A673 (cell line): ENCODE results near the gene MRM1. TPM values are rescaled to one million over a fixed set of nuclear protein-coding genes. Genes with fewer than 3 reads are reported as not detected.

ENCODE experiments used
- BruUV-seq: library from RNA; stranded (reverse); fragments of 400-500 nt; replicated peaks from 2 replicates; lab custom pipeline; 2021; lab: Mats Ljungman, UMichigan
- CTCF ChIA-PET: fragments of 300-600 bp; sonication (Branson Sonifier 250); formaldehyde crosslinking; loops from one replicate; lab custom pipeline; 2022; ENCODE audit warnings: antibody characterized with exemption; lab: Charles Lee
- POLR2A ChIA-PET: fragments of 300-600 bp; sonication (Branson Sonifier 250); formaldehyde crosslinking; loops from one replicate; lab custom pipeline; 2022; ENCODE audit warnings: antibody characterized with exemption; ENCODE audit not compliant: low non-redundant PET; lab: Charles Lee
- DNase-seq: peaks from one replicate; pipeline ENCODE4 v3.0.0-alpha.2; 2015; ENCODE audit warnings: low spot score
- H3K27ac ChIP-seq: fragments of 200-600 bp; sonication (generic); 2 replicates; pipeline ENCODE4 v1.5.1; 2016; ENCODE audit warnings: mixed run types, low read depth, mild to moderate bottlenecking, mixed read lengths, antibody characterized with exemption, low read length; ENCODE audit not compliant: poor library complexity, severe bottlenecking
- H3K27me3 ChIP-seq: fragments of 200-600 bp; sonication (generic); replicated peaks from 2 replicates; pipeline ENCODE4 v1.6.1; 2017; ENCODE audit warnings: mixed run types, low read depth, mild to moderate bottlenecking, mixed read lengths, antibody characterized with exemption, low read length; ENCODE audit not compliant: insufficient read depth, poor library complexity
- H3K36me3 ChIP-seq: fragments of 200-600 bp; sonication (generic); 2 replicates; pipeline ENCODE4 v1.6.1; 2016; ENCODE audit warnings: mixed run types, mild to moderate bottlenecking, mixed read lengths, antibody characterized with exemption, low read length; ENCODE audit not compliant: insufficient read depth, poor library complexity, severe bottlenecking
- H3K4me1 ChIP-seq: fragments of 200-600 bp; sonication (generic); 2 replicates; pipeline ENCODE4 v1.6.1; 2017; ENCODE audit warnings: mixed run types, mild to moderate bottlenecking, mixed read lengths, antibody characterized with exemption, low read length; ENCODE audit not compliant: insufficient read depth, poor library complexity, severe bottlenecking
- H3K4me3 ChIP-seq: fragments of 200-600 bp; sonication (generic); 2 replicates; pipeline ENCODE4 v1.5.1; 2016; ENCODE audit warnings: low read depth, mixed run types, mild to moderate bottlenecking, mixed read lengths, low read length; ENCODE audit not compliant: poor library complexity, severe bottlenecking
- H3K9me3 ChIP-seq: fragments of 200-600 bp; sonication (generic); 2 replicates; pipeline ENCODE4 v1.6.1; 2016; ENCODE audit warnings: mixed run types, low read depth, mild to moderate bottlenecking, mixed read lengths, antibody characterized with exemption, low read length; ENCODE audit not compliant: poor library complexity, severe bottlenecking
- EZH2 ChIP-seq: fragments of 200-600 bp; sonication (generic); IDR thresholded peaks from 2 replicates; pipeline ENCODE4 v1.6.1; 2017; ENCODE audit warnings: borderline replicate concordance, low read depth, mild to moderate bottlenecking, mixed read lengths, antibody characterized with exemption, low read length; ENCODE audit not compliant: poor library complexity, severe bottlenecking
- intact Hi-C: fragments of 100-400 bp; cut with micrococcal nuclease; formaldehyde crosslinking; loops from one replicate; pipeline ENCODE4 v1.10.0; 2022; ENCODE audit not compliant: unreplicated experiment
- total RNA-seq: library from RNA; stranded (reverse); gene quantifications from 2 replicates; pipeline ENCODE4 v1.2.3, GENCODE V29; 2021
- TF ChIP-seq, protein P1 (sequence below): fragments of 300-800, 200-600 bp; sonication (generic); conservative IDR thresholded peaks from 2 replicates; pipeline ENCODE4 v1.5.1; 2017; ENCODE audit warnings: low read depth, mild to moderate bottlenecking, antibody characterized with exemption, low read length, moderate library complexity, mixed read lengths

MRM1 gene
- total RNA-seq, 1 experiment from 2014 or later: 6.5 TPM

DNA sequence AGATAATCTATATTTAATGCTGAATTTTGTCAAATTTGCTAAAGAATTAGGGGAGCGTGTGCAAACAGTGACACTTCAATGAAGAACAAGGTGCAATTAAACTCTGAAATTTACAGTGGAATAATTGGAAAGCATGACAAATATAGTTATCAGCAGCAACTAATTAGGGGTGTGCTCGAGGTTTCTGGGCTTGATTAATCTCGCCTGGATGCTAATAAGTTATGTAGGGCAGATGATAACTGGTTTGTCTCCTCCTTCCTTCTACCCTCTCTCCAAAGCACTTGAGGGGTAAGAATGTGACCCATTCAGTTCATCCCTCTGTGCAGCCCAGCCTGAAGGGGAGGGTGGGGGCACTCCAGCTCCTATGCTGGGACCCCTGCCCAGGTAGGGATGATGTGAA, 21.9 kb downstream of the MRM1 start:
- Histone ChIP-seq H3K27ac (no peak overlapping the region), H3K36me3 (no peaks in the 10 kb centered on the region), H3K4me3 (no peak overlapping the region), H3K27me3 (no peaks in the 10 kb centered on the region), H3K9me3 (no peaks in the 10 kb centered on the region), H3K4me1 (no peaks in the 10 kb centered on the region)
- POLR2A ChIA-PET: no interaction called here
- DNase-seq: no peak
- BruUV-seq: no TSS peak
- TF ChIP-seq, protein P1, sequence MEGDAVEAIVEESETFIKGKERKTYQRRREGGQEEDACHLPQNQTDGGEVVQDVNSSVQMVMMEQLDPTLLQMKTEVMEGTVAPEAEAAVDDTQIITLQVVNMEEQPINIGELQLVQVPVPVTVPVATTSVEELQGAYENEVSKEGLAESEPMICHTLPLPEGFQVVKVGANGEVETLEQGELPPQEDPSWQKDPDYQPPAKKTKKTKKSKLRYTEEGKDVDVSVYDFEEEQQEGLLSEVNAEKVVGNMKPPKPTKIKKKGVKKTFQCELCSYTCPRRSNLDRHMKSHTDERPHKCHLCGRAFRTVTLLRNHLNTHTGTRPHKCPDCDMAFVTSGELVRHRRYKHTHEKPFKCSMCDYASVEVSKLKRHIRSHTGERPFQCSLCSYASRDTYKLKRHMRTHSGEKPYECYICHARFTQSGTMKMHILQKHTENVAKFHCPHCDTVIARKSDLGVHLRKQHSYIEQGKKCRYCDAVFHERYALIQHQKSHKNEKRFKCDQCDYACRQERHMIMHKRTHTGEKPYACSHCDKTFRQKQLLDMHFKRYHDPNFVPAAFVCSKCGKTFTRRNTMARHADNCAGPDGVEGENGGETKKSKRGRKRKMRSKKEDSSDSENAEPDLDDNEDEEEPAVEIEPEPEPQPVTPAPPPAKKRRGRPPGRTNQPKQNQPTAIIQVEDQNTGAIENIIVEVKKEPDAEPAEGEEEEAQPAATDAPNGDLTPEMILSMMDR: no peak
- TF ChIP-seq EZH2: no peak
- intact Hi-C loops: loop anchor here (10.0 kb wide), 1 partner anchor 1192 kb away; no protein-coding TSS in a partner anchor
- CTCF ChIA-PET: no interaction called here

DNA sequence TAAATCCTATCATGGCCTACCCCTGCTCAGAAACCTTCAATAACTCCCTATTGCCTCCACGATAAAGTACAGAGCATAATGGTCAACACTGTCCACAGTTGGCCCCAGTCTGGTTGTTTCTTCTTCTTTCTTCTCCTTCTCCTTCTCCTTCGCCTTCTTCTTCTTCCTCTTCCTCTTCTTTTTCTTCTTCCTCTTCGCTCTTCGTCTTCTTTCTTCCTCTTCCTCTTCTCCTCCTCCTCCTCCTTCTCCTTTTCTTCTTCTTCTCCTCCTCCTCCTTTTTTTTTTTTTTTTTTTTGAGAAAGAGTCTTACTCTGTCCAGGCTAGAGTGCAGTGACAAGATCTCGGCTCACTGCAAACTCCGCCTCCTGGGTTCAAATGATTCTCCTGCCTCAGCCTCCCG, 23.8 kb downstream of the MRM1 start:
- Histone ChIP-seq H3K36me3 (no peaks in the 10 kb centered on the region), H3K27me3 (no peaks in the 10 kb centered on the region), H3K27ac (no peak overlapping the region), H3K4me3 (no peak overlapping the region), H3K9me3 (no peaks in the 10 kb centered on the region), H3K4me1 (no peaks in the 10 kb centered on the region)
- POLR2A ChIA-PET: no interaction called here
- no peak for DNase-seq
- intact Hi-C loops: loop anchor here (10.0 kb wide), 1 partner anchor 1190 kb away; no protein-coding TSS in a partner anchor
- BruUV-seq: no TSS peak
- CTCF ChIA-PET: interaction anchor here (1.2 kb wide), 1 partner anchor 423 kb away, joined by 4 read pairs; no protein-coding TSS in a partner anchor
- TF ChIP-seq, protein P1: no peak
- TF ChIP-seq EZH2: no peak

DNA sequence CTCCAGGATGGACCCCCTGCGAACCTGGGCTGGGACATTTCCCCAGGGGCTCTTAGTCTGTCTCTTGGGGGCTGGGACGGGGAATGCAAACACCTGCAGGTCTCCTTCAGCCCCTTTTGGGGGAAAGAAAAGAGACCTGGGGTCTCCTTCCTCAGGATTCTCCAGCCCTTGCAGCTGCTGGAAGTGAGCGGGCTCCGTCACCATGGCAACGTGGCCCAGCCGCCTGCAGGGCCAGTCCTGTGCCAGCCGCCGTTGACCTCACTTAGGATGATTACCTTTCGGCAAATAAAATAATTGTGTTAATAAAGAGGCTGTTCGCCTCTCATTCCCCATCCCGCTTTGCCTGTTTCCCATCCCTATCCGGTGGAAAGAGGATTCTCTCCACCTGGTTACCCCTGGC, 25.7 kb downstream of the MRM1 start:
- Histone ChIP-seq H3K27me3 (no peaks in the 10 kb centered on the region), H3K4me1 (no peaks in the 10 kb centered on the region), H3K9me3 (no peaks in the 10 kb centered on the region), H3K27ac (no peak overlapping the region), H3K36me3 (no peaks in the 10 kb centered on the region), H3K4me3 (no peak overlapping the region)
- POLR2A ChIA-PET: no interaction called here
- BruUV-seq: no TSS peak
- intact Hi-C loops: loop anchor here (10.0 kb wide), 1 partner anchor 1188 kb away; no protein-coding TSS in a partner anchor
- no peak for DNase-seq
- CTCF ChIA-PET: no interaction called here
- TF ChIP-seq, protein P1: no peak
- TF ChIP-seq EZH2: no peak
